Measurements from ENCODE around the gene DTNB. TPM values are rescaled to one million over a fixed set of nuclear protein-coding genes. Genes with fewer than 3 reads are reported as not detected.

DTNB gene
- total and polyA plus RNA-seq, 2 experiments from 2014 or later, result 31.3 to 33.4 TPM

GRCh38 chr2:25692143-25692542 is 18.8 kb upstream of the DTNB start:
- no peaks in the 10 kb centered on the region for H3K9me3 ChIP-seq (ENCODE audit: low read depth)
- H3K36me3 ChIP-seq, result no peaks in the 10 kb centered on the region
- peak in 1 of 2 donors; percentile 25 for DNase-seq (ENCODE audit: low read depth in 1 of 2, low spot score in 1 of 2)
- H3K27ac ChIP-seq, result no peak overlapping the region
- no peaks in the 10 kb centered on the region for H3K4me1 ChIP-seq (ENCODE audit: low read depth)
- no peak for TF ChIP-seq CTCF (IDR thresholded peaks at IDR 0.05; ENCODE audit: low read depth, low read length)
- no peaks in the 10 kb centered on the region for H3K27me3 ChIP-seq
- H3K4me3 ChIP-seq, result no peak overlapping the region

GRCh38 chr2:25690058-25690457 is 16.7 kb upstream of the DTNB start:
- no peaks in the 10 kb centered on the region for H3K9me3 ChIP-seq (ENCODE audit: low read depth)
- no peaks in the 10 kb centered on the region for H3K4me1 ChIP-seq (ENCODE audit: low read depth)
- no peak overlapping the region for H3K4me3 ChIP-seq
- no peaks in the 10 kb centered on the region for H3K36me3 ChIP-seq
- peak in 1 of 2 donors; percentile 20 for DNase-seq (ENCODE audit: low read depth in 1 of 2, low spot score in 1 of 2)
- H3K27ac ChIP-seq, result no peak overlapping the region
- H3K27me3 ChIP-seq, result no peaks in the 10 kb centered on the region
- TF ChIP-seq CTCF (IDR thresholded peaks at IDR 0.05; ENCODE audit: low read depth, low read length), result no peak

- Histone ChIP-seq H3K4me3 (no peak overlapping the region), H3K9me3 (ENCODE audit: low read depth) (no peaks in the 10 kb centered on the region), H3K27ac (no peak overlapping the region), H3K4me1 (ENCODE audit: low read depth) (no peaks in the 10 kb centered on the region), H3K27me3 (no peaks in the 10 kb centered on the region), H3K36me3 (no peaks in the 10 kb centered on the region)
- no peak for DNase-seq (ENCODE audit: low read depth in 1 of 2, low spot score in 1 of 2)
- no peak for TF ChIP-seq CTCF (IDR thresholded peaks at IDR 0.05; ENCODE audit: low read depth, low read length)
Observed at GRCh38 chr2:25688236-25688635, 14.9 kb upstream of the DTNB start.

GRCh38 chr2:25685741-25686140 is 12.4 kb upstream of the DTNB start:
- Histone ChIP-seq H3K36me3 (no peaks in the 10 kb centered on the region), H3K27ac (no peak overlapping the region), H3K4me1 (ENCODE audit: low read depth) (no peaks in the 10 kb centered on the region), H3K27me3 (no peaks in the 10 kb centered on the region), H3K4me3 (no peak overlapping the region), H3K9me3 (ENCODE audit: low read depth) (no peaks in the 10 kb centered on the region)
- DNase-seq (ENCODE audit: low read depth in 1 of 2, low spot score in 1 of 2), result no peak
- TF ChIP-seq CTCF (IDR thresholded peaks at IDR 0.05; ENCODE audit: low read depth, low read length), result no peak

- H3K27me3 ChIP-seq, result no peaks in the 10 kb centered on the region
- H3K4me3 ChIP-seq, result no peak overlapping the region
- TF ChIP-seq CTCF (IDR thresholded peaks at IDR 0.05; ENCODE audit: low read depth, low read length), result no peak
- DNase-seq (ENCODE audit: low read depth in 1 of 2, low spot score in 1 of 2), result no peak
- no peaks in the 10 kb centered on the region for H3K9me3 ChIP-seq (ENCODE audit: low read depth)
- H3K27ac ChIP-seq, result no peak overlapping the region
- no peaks in the 10 kb centered on the region for H3K4me1 ChIP-seq (ENCODE audit: low read depth)
- no peaks in the 10 kb centered on the region for H3K36me3 ChIP-seq
Observed at GRCh38 chr2:25684577-25685473, 11.4 kb upstream of the DTNB start.
